NCI-H345 (cell line): ENCODE data around the gene UNC93B1.
"Not testable (repeated sequence)": the region's sequence is repeated elsewhere in the genome, so short reads cannot be mapped to it uniquely, and the experiment has no call there.

Experiments used
- DNase-seq: peaks from one replicate; lab custom pipeline; 2025; lab: John Stamatoyannopoulos, UW

UNC93B1 gene

GRCh38 chr11:68009391-68010089 is 5.6 kb upstream of the UNC93B1 start:
- no peak for DNase-seq

- peak; percentile 77 for DNase-seq
These were observed 4.8 kb upstream of the UNC93B1 start for GRCh38 chr11:68008381-68009337.

GRCh38 chr11:68007498-68008380 is 3.8 kb upstream of the UNC93B1 start:
- DNase-seq = no peak

GRCh38 chr11:68006606-68007166 is 2.8 kb upstream of the UNC93B1 start:
- DNase-seq = no peak

- no peak for DNase-seq
These were observed 846 bp upstream of the UNC93B1 start for GRCh38 chr11:68004551-68005335.

GRCh38 chr11:68002938-68003845 is 705 bp downstream of the UNC93B1 start:
- peak; percentile 45 for DNase-seq

GRCh38 chr11:68002575-68002937 is 1.3 kb downstream of the UNC93B1 start:
- DNase-seq = no peak

GRCh38 chr11:67999704-68000103 is 4.2 kb downstream of the UNC93B1 start:
- DNase-seq = no peak

- DNase-seq = no peak
These were observed 4.7 kb downstream of the UNC93B1 start for GRCh38 chr11:67999201-67999629.

- no peak for DNase-seq
These were observed 5.5 kb downstream of the UNC93B1 start for GRCh38 chr11:67998150-67999045.

- DNase-seq = no peak
These were observed 6.4 kb downstream of the UNC93B1 start for GRCh38 chr11:67997475-67997921.

- no peak for DNase-seq
These were observed 7.0 kb downstream of the UNC93B1 start for GRCh38 chr11:67996622-67997474.

- no peak for DNase-seq
These were observed 7.8 kb downstream of the UNC93B1 start for GRCh38 chr11:67996051-67996450.

- not testable (repeated sequence) for DNase-seq
These were observed 8.3 kb downstream of the UNC93B1 start for GRCh38 chr11:67995579-67995978.

- DNase-seq = not testable (repeated sequence)
These were observed 8.8 kb downstream of the UNC93B1 start for GRCh38 chr11:67995129-67995528.

- not testable (repeated sequence) for DNase-seq
These were observed 9.5 kb downstream of the UNC93B1 start for GRCh38 chr11:67994387-67994786.

GRCh38 chr11:67993821-67994220 is 10.1 kb downstream of the UNC93B1 start:
- DNase-seq = peak; percentile 18
